SK-N-MC (cell line): ENCODE measurements around the gene POLDIP2.

Experiments used
- DNase-seq: peaks from one replicate; pipeline ENCODE4 v3.0.0-alpha.2; 2011; ENCODE audit warnings: low read depth, low spot score
- H3K27ac ChIP-seq: fragments of 200-600 bp; sonication (generic); 2 replicates; pipeline ENCODE4 v1.5.1; 2016; ENCODE audit warnings: mixed run types
- H3K36me3 ChIP-seq: fragments of 200-600 bp; sonication (generic); 2 replicates; pipeline ENCODE4 v1.6.1; 2017; ENCODE audit warnings: antibody characterized with exemption, low read length, mixed read lengths; ENCODE audit not compliant: insufficient read depth
- H3K4me3 ChIP-seq: fragments of 200-600 bp; sonication (generic); 2 replicates; pipeline ENCODE4 v1.5.1; 2016
- H3K9ac ChIP-seq: fragments of 200-600 bp; sonication (generic); 2 replicates; pipeline ENCODE4 v1.8.0; 2017; ENCODE audit warnings: mixed run types, mixed read lengths; ENCODE audit not compliant: insufficient read length
- H3K9me3 ChIP-seq: fragments of 200-600 bp; sonication (generic); 2 replicates; pipeline ENCODE4 v1.6.1; 2017; ENCODE audit warnings: low read depth, mild to moderate bottlenecking, antibody characterized with exemption, low read length, moderate library complexity, mixed read lengths
- EZH2 ChIP-seq: fragments of 200-600 bp; sonication (generic); IDR thresholded peaks from one replicate; pipeline ENCODE4 v1.6.1; 2017; ENCODE audit warnings: antibody characterized with exemption
- FOXP2 ChIP-seq: optimal IDR thresholded peaks from 2 replicates; pipeline ENCODE3; 2011; ENCODE audit warnings: mild to moderate bottlenecking, moderate library complexity; ENCODE audit not compliant: insufficient read depth; ENCODE audit errors: extremely low read length, control extremely low read depth
- POLR2AphosphoS5 ChIP-seq: IDR thresholded peaks from 2 replicates; pipeline ENCODE4 v1.6.1; 2012; ENCODE audit warnings: mild to moderate bottlenecking, low read depth, low read length, borderline replicate concordance

The POLDIP2 gene

GRCh38 chr17:28370744-28371103 lies 13.4 kb upstream of the POLDIP2 start:
- H3K27ac ChIP-seq: no peak overlapping the region
- H3K36me3 ChIP-seq: no peaks in the 10 kb centered on the region
- H3K4me3 ChIP-seq: peak overlapping the region; percentile 74
- H3K9me3 ChIP-seq: no peaks in the 10 kb centered on the region
- TF ChIP-seq POLR2AphosphoS5 (no peak), FOXP2 (no peak), EZH2 (no peak)
- no peak overlapping the region for H3K9ac ChIP-seq
- no peak for DNase-seq

- no peaks in the 10 kb centered on the region for H3K9me3 ChIP-seq
- H3K4me3 ChIP-seq: peak within 1 kb of the TSS; percentile 74
- no peak for DNase-seq
- H3K27ac ChIP-seq: no peak within 1 kb of the TSS
- H3K36me3 ChIP-seq: no peaks in the 10 kb centered on the region
- no peak within 1 kb of the TSS for H3K9ac ChIP-seq
- no peak for TF ChIP-seq EZH2
- TF ChIP-seq POLR2AphosphoS5: no peak
- no peak for TF ChIP-seq FOXP2
Observed at GRCh38 chr17:28370035-28370743, 12.9 kb upstream of the POLDIP2 start, which contains the start of gene VTN. Gene VTN (minus strand): TSS chr17:28370307. CDS start chr17:28370203, 104 bp downstream.

DNA sequence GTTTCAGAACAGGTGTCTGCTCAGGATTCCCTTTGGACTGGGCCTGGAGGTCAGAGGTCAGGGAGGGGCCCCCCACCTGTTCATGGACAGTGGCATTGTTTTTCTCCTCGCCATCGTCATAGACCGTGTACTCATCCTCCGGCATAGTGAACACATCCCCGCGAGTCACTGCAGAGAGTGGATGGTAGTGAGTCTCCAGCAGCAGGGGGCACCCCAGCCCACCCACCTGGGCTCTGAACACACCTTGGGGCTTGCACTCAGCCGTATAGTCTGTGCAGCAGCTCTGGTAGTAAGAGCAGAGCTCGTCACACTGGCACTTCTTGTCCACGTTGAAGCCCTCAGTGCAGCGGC lies 12.3 kb upstream of the POLDIP2 start:
- DNase-seq: no peak

DNA sequence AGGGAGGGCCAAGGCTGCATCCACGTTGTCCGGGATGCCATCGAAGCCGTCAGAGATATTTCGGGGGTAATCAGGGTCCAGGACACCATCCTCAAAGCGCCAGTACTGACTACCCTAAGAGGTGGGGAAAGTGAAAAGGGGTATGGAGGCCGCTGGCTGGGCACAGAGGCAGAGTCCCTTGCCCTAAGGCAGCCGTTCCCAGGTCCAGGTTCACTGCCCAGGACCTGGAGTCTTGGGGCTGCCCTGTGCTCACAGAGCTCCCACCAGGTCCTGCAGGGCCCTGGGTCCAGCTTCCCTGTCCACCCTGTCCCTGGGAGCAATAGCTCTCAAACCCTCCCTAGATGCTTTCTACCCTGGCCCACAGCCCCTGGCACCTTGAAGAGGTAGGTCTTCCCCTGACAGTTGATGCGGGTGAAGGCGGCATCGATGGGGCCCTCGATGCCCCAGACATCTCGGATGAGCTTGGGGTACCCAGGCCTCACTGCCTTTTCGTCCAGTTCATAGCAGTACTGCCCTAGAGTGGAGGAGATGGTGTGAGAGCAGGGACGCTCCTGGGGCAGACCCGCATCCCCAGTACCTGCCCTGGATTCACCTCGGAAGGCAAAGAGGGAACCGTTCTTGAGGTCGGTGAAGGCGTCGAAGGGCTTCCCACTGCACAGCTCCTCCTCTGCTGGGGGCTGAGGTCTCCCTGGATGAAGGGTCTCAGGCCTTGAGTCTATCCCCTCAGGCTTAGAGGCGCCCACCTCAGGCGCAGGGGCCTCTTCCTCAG lies 11.8 kb upstream of the POLDIP2 start:
- Histone ChIP-seq H3K9me3 (no peaks in the 10 kb centered on the region), H3K4me3 (no peak overlapping the region), H3K27ac (no peak overlapping the region), H3K9ac (no peak overlapping the region), H3K36me3 (no peaks in the 10 kb centered on the region)
- no peak for DNase-seq
- no peak for TF ChIP-seq POLR2AphosphoS5

More for the DNA sequence above, 12.3 kb upstream of the POLDIP2 start:
- H3K4me3 ChIP-seq: no peak overlapping the region
- H3K9me3 ChIP-seq: no peaks in the 10 kb centered on the region
- TF ChIP-seq EZH2 (no peak), POLR2AphosphoS5 (no peak), FOXP2 (no peak)
- no peak overlapping the region for H3K9ac ChIP-seq
- no peaks in the 10 kb centered on the region for H3K36me3 ChIP-seq
- H3K27ac ChIP-seq: no peak overlapping the region

- TF ChIP-seq FOXP2: no peak
- DNase-seq: no peak
- Histone ChIP-seq H3K36me3 (peaks cover 2% of the 10 kb centered on the region; the same call in 1 of the 2 replicates), H3K9me3 (no peaks in the 10 kb centered on the region), H3K27ac (no peak overlapping the region), H3K9ac (no peak overlapping the region), H3K4me3 (no peak overlapping the region)
Observed at GRCh38 chr17:28368306-28368831, 11.0 kb upstream of the POLDIP2 start.

DNA sequence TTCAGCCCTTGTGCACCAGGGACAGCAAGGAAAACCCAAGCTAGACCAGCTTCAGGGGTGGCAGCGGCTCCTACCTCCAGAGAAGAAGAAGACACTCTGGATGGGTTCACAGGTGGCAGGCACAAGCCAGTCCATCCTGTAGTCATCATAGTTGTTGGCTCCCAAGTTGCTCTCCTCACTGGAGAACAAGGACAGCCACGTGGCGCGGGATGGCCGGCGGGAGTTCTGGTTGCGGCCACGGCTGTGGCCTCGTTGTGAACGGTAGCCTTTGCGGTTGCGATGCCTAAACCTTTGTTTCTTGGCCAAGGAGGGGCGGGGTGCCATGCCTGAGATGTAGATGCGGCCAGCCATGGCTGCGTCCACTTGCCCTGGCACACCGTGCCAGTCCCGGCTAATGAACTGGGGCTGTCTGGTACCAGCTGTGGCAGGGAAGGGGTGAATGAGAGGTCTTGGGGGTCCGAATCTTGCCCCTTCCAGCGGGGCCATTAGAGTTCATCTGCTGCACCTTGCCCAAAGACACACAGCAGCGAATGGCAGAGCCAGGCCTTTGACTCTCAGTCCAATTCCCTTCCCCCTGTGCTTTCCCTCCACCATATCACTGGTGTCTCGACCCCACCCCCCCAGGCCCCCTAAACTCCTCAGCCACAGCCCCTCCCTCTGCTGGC lies 10.4 kb upstream of the POLDIP2 start:
- TF ChIP-seq FOXP2: no peak
- no peak for TF ChIP-seq POLR2AphosphoS5
- TF ChIP-seq EZH2: no peak
- Histone ChIP-seq H3K9me3 (no peaks in the 10 kb centered on the region), H3K9ac (no peak overlapping the region), H3K27ac (no peak overlapping the region), H3K36me3 (peaks cover 2% of the 10 kb centered on the region; the same call in 1 of the 2 replicates), H3K4me3 (no peak overlapping the region)
- DNase-seq: no peak

- TF ChIP-seq FOXP2 (no peak), EZH2 (no peak)
- Histone ChIP-seq H3K27ac (no peak overlapping the region), H3K9ac (no peak overlapping the region), H3K9me3 (no peaks in the 10 kb centered on the region), H3K4me3 (no peak overlapping the region), H3K36me3 (peaks cover 4% of the 10 kb centered on the region; the same call in 1 of the 2 replicates)
- no peak for DNase-seq
Observed at GRCh38 chr17:28366605-28367004, 9.3 kb upstream of the POLDIP2 start.

DNA sequence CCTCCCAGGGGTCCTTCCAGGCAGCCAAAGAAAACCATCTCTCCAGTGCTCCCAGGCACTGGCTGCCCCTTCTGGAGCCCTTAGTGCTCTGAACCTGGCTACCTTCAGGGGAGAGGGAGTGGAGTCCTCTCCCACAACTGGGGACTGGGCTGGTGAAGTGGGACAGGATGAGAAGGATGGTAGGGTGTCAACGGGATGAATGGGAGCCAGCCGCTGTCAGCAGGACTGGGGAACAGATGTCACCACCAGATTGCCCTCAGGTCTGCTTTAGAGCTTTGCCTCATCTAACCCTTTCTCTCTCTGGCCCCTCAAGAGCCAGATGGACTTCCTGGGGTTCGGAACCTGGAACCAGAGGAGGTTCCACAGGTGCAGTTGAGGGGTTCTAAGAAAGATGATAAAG lies 8.2 kb upstream of the POLDIP2 start:
- no peaks in the 10 kb centered on the region for H3K9me3 ChIP-seq
- no peak overlapping the region for H3K9ac ChIP-seq

More for the DNA sequence above, 8.2 kb upstream of the POLDIP2 start:
- DNase-seq: no peak
- Histone ChIP-seq H3K4me3 (no peak overlapping the region), H3K27ac (no peak overlapping the region), H3K36me3 (peaks cover 15% of the 10 kb centered on the region)
- TF ChIP-seq EZH2 (no peak), FOXP2 (no peak), POLR2AphosphoS5 (no peak)
